Cerebellar nuclear complex (tissue), 1 donor: ENCODE measurements around the gene PYCARD.
A peak's percentile ranks its signal among the peaks of the same experiment; 100 is the strongest.
"Not testable (repeated sequence)": the region's sequence is repeated elsewhere in the genome, so short reads cannot be mapped to it uniquely, and the experiment has no call there.

Experiments used
- DNase-seq, 2 experiments: peaks; one replicate each; lab custom pipeline; 2025; lab: John Stamatoyannopoulos, UW

Gene PYCARD

GRCh38 chr16:31202414-31203375 lies at the start of gene PYCARD:
PYCARD (minus strand) TSS chr16:31202760; CDS start chr16:31202690, 70 bp downstream.
- no peak for DNase-seq

GRCh38 chr16:31251435-31251834 lies 48.9 kb upstream of the PYCARD start:
- DNase-seq: no peak

- DNase-seq: no peak
These were observed 48.3 kb upstream of the PYCARD start for GRCh38 chr16:31250782-31251384.

GRCh38 chr16:31248344-31248743 lies 45.8 kb upstream of the PYCARD start:
- DNase-seq: no peak

GRCh38 chr16:31246296-31246695 lies 43.7 kb upstream of the PYCARD start:
- no peak for DNase-seq

GRCh38 chr16:31245598-31245997 lies 43.0 kb upstream of the PYCARD start:
- not testable (repeated sequence) for DNase-seq

GRCh38 chr16:31243734-31244670 lies 41.4 kb upstream of the PYCARD start:
- DNase-seq: no peak

- no peak for DNase-seq
These were observed 39.6 kb upstream of the PYCARD start for GRCh38 chr16:31242206-31242605.

GRCh38 chr16:31238041-31238440 lies 35.5 kb upstream of the PYCARD start:
- DNase-seq: no peak

GRCh38 chr16:31229501-31229900 lies 26.9 kb upstream of the PYCARD start:
- no peak for DNase-seq

- DNase-seq: no peak
These were observed 25.6 kb upstream of the PYCARD start for GRCh38 chr16:31228206-31228605.

GRCh38 chr16:31225193-31225592 lies 22.6 kb upstream of the PYCARD start:
- DNase-seq: no peak

GRCh38 chr16:31224092-31224955 lies 21.8 kb upstream of the PYCARD start:
- no peak for DNase-seq

- DNase-seq: no peak
These were observed 20.5 kb upstream of the PYCARD start for GRCh38 chr16:31223044-31223443.

GRCh38 chr16:31221357-31222160 lies 19.0 kb upstream of the PYCARD start:
- no peak for DNase-seq

- DNase-seq: no peak
These were observed 16.7 kb upstream of the PYCARD start for GRCh38 chr16:31219154-31219741.

GRCh38 chr16:31217136-31217530 lies 14.6 kb upstream of the PYCARD start:
- DNase-seq: no peak

GRCh38 chr16:31216422-31217135 lies 14.0 kb upstream of the PYCARD start, which contains the start of gene PYDC1:
PYDC1 (minus strand) TSS chr16:31217135; CDS start chr16:31217028, 107 bp downstream.
- peak in 1 of 2 experiments; percentile 13 for DNase-seq
